Activated T-cell treated with anti-CD3 and anti-CD28 coated beads, Interleukin-2, amount 50 U/mL, for 48 hours (primary cell): ENCODE data around the gene H2BK1.

Source experiments
- DNase-seq, 2 experiments: peaks; one replicate each; pipeline ENCODE4 v3.0.0-alpha.2; 2020

H2BK1 gene

GRCh38 chr7:151201751-151202150 lies 8.5 kb downstream of the H2BK1 start:
- no peak for DNase-seq

GRCh38 chr7:151201344-151201743 lies 8.9 kb downstream of the H2BK1 start:
- no peak for DNase-seq

GRCh38 chr7:151198945-151199848 lies 11.1 kb downstream of the H2BK1 start:
- no peak for DNase-seq

GRCh38 chr7:151197932-151198331 lies 12.4 kb downstream of the H2BK1 start:
- no peak for DNase-seq

DNA sequence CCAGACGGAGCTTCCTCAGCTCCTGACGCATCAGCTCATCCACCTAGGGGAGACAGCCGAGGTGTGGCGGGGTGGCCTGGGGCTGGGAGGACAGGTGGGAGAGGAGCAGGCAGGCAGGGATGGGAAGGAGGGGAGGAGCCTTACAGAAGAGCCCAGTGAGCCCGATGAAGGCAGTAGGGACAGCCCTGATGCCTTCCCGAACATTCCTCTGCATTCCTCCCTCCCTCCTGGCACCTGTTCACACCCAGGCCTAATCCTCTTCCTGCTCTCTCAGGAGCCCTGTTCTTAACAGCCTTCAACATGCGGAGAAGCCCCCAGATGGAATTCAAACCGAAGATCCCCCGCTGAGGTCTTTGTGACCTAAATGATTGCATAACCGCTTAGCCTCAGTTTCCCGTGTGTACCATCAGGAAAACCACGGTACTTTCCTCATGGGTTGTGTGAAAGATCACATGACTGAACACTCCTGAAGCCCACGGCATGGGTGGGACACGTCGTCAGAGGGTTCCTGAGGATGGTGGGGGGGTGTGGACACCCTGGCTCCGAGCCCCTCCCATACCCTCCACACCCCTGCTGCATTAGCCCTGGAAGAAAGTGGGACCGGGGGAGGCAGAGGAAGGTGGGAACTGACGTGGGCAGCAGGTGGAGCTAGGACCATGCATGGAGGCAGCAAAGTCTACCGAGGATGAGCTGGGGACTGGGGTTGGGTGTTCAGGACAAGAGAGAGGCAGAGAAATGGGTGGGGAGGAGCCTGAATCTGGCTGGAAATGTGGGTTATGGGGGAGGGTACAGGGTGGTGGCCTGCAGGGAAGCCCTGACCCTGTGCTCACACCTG lies 14.5 kb downstream of the H2BK1 start:
- DNase-seq, result no peak

DNA sequence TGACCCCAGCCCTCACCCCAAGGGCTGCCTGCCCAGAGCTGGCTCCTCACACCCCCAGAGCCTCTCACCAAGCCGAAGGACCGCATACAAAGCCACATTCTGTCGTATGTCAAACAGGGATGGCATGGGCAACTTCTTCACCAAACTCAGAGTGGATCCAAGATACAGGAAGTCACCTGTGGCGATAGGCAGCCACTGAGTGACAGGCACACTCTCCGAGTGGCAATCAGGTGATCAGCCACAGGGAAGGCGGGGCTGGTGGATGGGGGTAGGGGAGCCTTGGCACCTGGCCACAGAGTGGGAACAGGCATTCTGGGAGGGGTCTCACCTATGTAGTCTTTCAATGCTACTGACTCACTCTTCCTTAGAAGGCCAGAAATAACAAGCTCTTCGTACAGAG lies 16.1 kb downstream of the H2BK1 start:
- DNase-seq, result no peak

DNA sequence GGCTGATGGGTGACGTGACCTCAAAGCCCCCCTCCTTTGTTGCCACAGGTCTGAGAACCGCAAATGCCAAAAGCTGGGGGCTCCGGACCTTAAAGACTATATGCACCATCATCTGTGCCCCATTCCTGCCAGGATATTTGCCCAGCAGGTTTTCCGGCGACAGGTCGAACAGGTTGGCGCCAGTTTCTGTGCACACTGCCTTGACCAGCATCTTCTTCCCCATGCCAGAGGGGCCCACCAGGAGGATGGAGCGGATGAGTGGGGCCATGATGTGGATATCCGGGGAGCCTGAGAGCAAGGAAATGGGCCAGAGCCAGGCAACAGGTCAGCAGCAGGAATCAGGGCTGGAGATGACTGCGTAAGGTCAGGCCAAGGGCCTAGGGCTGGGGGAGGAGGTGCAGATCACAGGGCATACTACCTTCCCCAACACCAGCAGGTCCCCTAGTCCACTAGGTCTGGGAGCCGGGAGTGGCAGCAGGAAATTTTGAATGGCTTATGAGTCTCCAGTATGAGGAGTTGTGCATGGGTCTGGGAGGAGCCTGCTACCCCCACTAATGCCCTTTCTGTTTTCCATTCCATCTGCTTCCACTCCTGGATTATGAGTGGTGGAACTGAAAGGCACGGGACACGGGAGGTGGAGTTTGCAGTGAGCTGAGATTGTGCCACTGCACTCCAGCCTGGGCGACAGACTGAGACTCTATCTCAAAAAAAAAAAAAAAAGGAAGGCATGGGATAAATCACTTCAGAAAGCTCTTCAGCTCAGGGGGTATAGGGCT lies 16.9 kb downstream of the H2BK1 start:
- no peak for DNase-seq

GRCh38 chr7:151192002-151192539 lies 18.2 kb downstream of the H2BK1 start:
- no peak for DNase-seq

- no peak for DNase-seq
Observed at GRCh38 chr7:151191544-151191943, 18.7 kb downstream of the H2BK1 start.

DNA sequence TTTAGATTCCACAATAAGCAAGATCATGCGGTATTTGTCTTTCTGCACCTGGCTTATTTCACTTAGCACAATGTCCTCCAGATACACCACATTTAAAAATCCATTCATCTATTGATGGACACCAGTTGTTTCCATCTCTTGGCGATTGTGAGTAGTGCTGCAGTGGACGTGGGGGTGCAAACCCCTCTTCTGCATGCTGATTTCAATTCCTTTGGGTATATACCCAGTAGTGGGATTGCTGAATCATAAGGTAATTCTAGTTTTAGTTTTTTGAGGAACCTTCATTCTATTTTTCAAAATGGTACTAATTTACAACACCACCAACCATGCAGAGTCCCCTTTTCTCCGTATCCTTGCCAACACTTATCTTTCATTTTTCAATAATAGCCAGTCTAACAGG lies 21.2 kb downstream of the H2BK1 start:
- no peak for DNase-seq

DNA sequence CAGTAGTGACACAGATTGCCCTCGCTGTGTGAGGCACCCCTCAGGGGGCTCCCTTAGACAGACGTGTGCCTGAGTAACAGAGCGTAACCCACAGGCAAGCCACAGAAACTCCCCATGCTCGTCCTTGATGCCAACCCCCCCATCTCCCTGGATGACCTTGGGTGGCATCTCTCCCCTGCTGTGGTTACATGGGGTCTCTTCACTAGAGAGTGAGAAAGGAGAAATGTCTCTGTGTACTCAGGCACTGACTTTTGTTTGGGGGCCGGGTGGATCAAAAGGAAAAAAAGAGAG lies 22.1 kb downstream of the H2BK1 start:
- no peak for DNase-seq

- DNase-seq, result no peak
Observed at GRCh38 chr7:151187409-151188251, 22.7 kb downstream of the H2BK1 start.

DNA sequence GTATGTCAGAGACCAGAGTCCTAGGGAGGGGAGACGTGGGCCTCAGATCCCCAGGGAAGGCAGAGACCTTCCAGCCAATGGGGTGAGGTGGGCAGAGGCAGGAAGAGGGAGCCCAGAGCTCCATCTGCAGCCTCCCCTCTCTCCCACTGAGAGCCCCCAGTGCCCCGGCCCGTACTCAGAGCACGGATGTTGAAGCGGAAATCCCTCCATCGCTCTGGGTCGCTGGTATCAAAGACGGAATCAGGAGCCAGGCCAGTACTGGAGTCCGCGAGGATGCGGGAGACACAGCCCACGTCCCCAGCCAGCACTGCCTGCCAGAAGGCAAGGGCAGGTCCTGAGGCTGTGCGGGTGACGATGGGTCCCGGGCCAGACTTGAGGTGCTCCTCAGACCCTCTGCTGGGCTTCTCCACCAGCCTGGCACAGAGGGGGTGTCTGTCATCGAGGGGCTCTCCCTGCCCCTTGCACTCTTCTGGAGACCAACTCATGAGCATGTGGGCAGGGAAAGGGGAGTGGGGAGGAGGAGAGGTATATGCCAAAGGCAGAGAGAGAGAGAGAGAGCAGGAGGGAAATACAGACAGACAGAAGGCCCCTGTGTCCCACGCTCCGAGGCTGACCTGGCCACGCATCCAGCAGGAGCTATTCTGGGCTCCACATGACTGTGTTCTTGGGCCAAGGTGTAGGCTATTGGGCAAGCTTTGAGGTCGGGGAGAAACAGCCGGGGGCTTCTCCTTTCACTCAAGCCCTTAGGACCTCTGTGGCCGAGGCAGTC lies 23.5 kb downstream of the H2BK1 start, which contains the start of gene ASB10:
ASB10 (minus strand) TSS at position 611 of the 769 bp plus-strand sequence; CDS start at position 491, 120 bp downstream.
- no peak for DNase-seq

DNA sequence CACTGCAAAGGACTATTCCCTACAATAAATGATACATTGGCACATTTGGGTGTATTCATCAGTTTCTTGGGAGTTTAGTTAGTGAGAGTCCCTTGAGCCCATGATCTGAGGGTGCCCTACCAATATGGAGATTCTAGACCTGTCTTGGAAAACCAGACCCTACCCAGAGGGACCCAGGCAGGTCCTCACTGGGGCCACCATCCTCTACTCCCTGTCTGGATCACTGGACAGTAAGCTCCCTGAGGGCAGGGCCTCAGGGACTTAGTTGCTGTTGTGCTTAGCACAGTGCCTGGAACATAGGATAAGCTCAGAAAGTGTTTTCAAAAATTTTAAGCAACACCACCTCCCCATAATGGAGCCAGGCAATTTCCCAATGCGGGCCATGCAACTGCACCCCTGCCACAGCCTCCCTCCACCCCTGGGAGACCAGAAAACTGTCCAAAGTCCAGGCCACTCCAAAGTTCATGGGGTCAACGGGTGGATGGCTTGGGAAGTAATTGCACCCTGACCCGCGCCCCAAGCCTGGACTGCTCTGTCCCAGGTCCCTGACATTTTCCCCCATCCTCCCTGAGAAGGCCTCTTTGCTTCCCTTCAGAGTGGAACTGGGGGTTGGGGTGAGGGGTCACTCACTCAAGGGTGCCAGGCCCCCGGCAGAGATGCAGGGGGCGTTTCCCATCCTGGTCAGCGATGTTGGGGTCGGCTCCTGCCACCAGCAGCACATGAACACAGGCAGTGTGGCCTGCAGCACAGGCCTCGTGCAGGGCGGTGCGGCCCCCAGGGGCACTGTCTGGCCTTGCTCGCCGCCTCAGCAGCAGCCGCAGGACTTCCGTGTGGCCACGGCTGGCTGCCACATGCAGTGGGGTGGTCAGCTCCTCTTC lies 24.3 kb downstream of the H2BK1 start:
- DNase-seq, result no peak

DNA sequence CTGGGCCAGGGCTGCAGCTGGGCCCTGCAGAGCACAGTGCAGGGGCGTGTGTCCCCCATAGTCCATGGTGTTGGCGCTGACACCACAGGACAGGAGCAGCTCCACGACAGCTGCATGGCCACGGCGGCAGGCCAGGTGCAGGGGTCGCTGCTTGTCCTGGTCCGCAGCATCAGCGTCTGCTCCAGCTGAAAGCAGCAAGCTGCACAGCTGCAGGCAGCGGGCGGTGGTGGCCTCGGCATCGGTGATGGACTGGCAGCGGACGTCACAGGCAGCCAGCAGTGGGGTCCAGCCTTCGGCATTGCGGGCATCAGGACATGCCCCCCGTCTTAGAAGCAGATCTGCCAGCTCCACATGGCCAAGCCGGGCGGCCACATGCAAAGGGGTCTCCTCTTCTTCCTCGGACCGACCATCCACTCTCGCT lies 29.3 kb downstream of the H2BK1 start:
- no peak for DNase-seq

DNA sequence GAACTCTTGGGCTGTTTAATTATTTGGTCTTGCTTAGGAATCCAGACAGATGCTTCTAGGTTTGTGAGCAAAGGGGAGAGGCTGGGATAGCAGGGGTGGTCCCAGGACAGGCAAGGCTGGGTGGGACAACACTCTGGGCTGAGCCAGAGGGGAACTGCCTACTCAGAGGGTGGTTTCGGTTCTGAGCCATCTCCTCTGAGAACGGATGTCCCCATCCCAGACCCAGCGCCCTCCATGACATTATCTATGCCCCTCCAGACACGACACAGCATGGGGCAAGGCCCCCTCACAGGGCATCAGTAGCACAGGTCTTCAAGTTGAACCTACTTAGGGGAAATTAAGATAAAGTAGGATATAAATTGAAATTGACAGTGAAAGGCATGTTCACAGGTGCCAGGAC lies 30.3 kb downstream of the H2BK1 start:
- DNase-seq, result no peak

DNA sequence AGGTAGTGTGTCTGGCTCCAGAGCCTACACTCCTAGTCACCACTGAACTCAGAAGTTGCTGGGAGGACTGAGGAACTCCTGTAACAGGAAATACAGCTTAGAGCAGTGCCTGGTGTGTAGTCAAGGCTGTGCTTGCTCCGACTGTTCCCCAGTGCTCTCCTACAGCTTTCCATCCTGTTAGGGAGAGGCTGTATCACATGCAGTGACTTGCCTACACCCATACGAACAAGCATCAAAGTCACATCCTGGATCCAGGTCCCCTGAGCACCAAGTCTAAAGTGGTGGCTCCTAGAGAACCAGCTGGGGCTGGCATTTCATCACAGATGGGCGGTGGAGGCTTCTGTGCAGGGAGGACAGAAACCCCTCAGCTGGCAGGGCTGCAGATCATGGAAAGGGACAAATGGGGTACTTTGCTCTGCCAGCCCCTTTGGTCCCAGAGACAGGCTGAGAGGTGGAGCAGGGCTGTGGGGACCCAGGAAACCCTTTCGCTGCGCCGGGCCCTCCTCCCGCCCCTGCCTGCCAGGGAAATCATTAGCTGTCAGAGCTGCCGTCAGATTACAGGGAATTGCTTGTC lies 30.9 kb downstream of the H2BK1 start:
- peak in 1 of 2 experiments; percentile 12 for DNase-seq

- DNase-seq, result no peak
Observed at GRCh38 chr7:151178831-151179230, 31.5 kb downstream of the H2BK1 start.

GRCh38 chr7:151178236-151178635 lies 32.1 kb downstream of the H2BK1 start:
- peak in 1 of 2 experiments; percentile 14 for DNase-seq

GRCh38 chr7:151177310-151177709 lies 33.0 kb downstream of the H2BK1 start:
- DNase-seq, result no peak
